Activated naive CD4-positive, alpha-beta T cell treated with anti-CD3 and anti-CD28 coated beads for 36 hours (primary cell): ENCODE data around the gene NEB. TPM values are rescaled to one million over a fixed set of nuclear protein-coding genes. Genes with fewer than 3 reads are reported as not detected.

Experiments
- CTCF ChIA-PET: fragments of 350-600 bp; sonication (Branson Sonifier 250); formaldehyde crosslinking; loops from one replicate; lab custom pipeline; 2021; ENCODE audit warnings: antibody characterized with exemption; lab: Charles Lee
- DNase-seq: peaks from one replicate; pipeline ENCODE4 v3.0.0-alpha.2; 2020
- H3K27ac Mint-ChIP-seq: one replicate; pipeline ENCODE4 v1.8.0; 2021; ENCODE audit warnings: mild to moderate bottlenecking, mixed read lengths
- H3K27me3 Mint-ChIP-seq: one replicate; pipeline ENCODE4 v1.8.0; 2021; ENCODE audit warnings: low read depth, mixed read lengths
- H3K36me3 Mint-ChIP-seq: one replicate; pipeline ENCODE4 v1.8.0; 2021; ENCODE audit warnings: low read depth, mixed read lengths
- H3K4me1 Mint-ChIP-seq: one replicate; pipeline ENCODE4 v1.8.0; 2021; ENCODE audit warnings: low read depth, mixed read lengths
- H3K4me3 Mint-ChIP-seq: one replicate; pipeline ENCODE4 v1.8.0; 2021; ENCODE audit warnings: mild to moderate bottlenecking, moderate library complexity, mixed read lengths
- H3K9me3 Mint-ChIP-seq: one replicate; pipeline ENCODE4 v1.8.0; 2021; ENCODE audit warnings: mixed read lengths
- intact Hi-C: fragments of 100-400 bp; cut with micrococcal nuclease; formaldehyde crosslinking; loops from one replicate; pipeline ENCODE4 v1.15.1; 2023
- total RNA-seq, 2 experiments: library from RNA; stranded (reverse); gene quantifications; one replicate each; pipeline ENCODE4 v1.2.3, GENCODE V29; 2021

Gene NEB
- total RNA-seq, 2 experiments from 2014 or later, result 0.14 to 0.22 TPM

- intact Hi-C loops, result no loop called here
- H3K4me1 Mint-ChIP-seq, result peaks cover 8% of the 10 kb centered on the region
- H3K4me3 Mint-ChIP-seq, result no peak overlapping the region
- peaks cover 9% of the 10 kb centered on the region for H3K36me3 Mint-ChIP-seq
- no peak overlapping the region for H3K27ac Mint-ChIP-seq
- H3K9me3 Mint-ChIP-seq, result no peaks in the 10 kb centered on the region
- CTCF ChIA-PET, result no interaction called here
- no peak for DNase-seq
- H3K27me3 Mint-ChIP-seq, result no peaks in the 10 kb centered on the region
These were observed 36.7 kb upstream of the NEB start for GRCh38 chr2:151770995-151771394.

- CTCF ChIA-PET, result no interaction called here
- Mint-ChIP-seq H3K4me1 (peaks cover 6% of the 10 kb centered on the region), H3K4me3 (no peak overlapping the region), H3K27ac (no peak overlapping the region), H3K9me3 (no peaks in the 10 kb centered on the region), H3K36me3 (peaks cover 6% of the 10 kb centered on the region), H3K27me3 (no peaks in the 10 kb centered on the region)
- intact Hi-C loops, result no loop called here
- DNase-seq, result no peak
These were observed 35.3 kb upstream of the NEB start for GRCh38 chr2:151769606-151770005.

- no peaks in the 10 kb centered on the region for H3K27me3 Mint-ChIP-seq
- H3K27ac Mint-ChIP-seq, result no peak overlapping the region
- H3K4me3 Mint-ChIP-seq, result no peak overlapping the region
- peaks cover 6% of the 10 kb centered on the region for H3K36me3 Mint-ChIP-seq
- CTCF ChIA-PET, result no interaction called here
- intact Hi-C loops, result no loop called here
- no peak for DNase-seq
- peaks cover 4% of the 10 kb centered on the region for H3K4me1 Mint-ChIP-seq
- H3K9me3 Mint-ChIP-seq, result no peaks in the 10 kb centered on the region
These were observed 33.3 kb upstream of the NEB start for GRCh38 chr2:151767536-151767935.

- intact Hi-C loops, result no loop called here
- H3K27me3 Mint-ChIP-seq, result no peaks in the 10 kb centered on the region
- H3K4me3 Mint-ChIP-seq, result no peak overlapping the region
- peak; percentile 52 for DNase-seq
- peaks cover 6% of the 10 kb centered on the region for H3K36me3 Mint-ChIP-seq
- H3K9me3 Mint-ChIP-seq, result no peaks in the 10 kb centered on the region
- CTCF ChIA-PET, result interaction anchor here (0.6 kb wide), 1 partner anchor 49 kb away, joined by 3 read pairs; no protein-coding TSS in a partner anchor
- H3K4me1 Mint-ChIP-seq, result peaks cover 4% of the 10 kb centered on the region
- no peak overlapping the region for H3K27ac Mint-ChIP-seq
These were observed 32.3 kb upstream of the NEB start for GRCh38 chr2:151766437-151767153.

- intact Hi-C loops, result no loop called here
- Mint-ChIP-seq H3K4me3 (no peak overlapping the region), H3K9me3 (no peaks in the 10 kb centered on the region), H3K27ac (no peak overlapping the region), H3K4me1 (peaks cover 4% of the 10 kb centered on the region), H3K36me3 (peaks cover 6% of the 10 kb centered on the region), H3K27me3 (no peaks in the 10 kb centered on the region)
- CTCF ChIA-PET, result interaction anchor here (0.7 kb wide), 1 partner anchor 9 kb away, joined by 3 read pairs; no protein-coding TSS in a partner anchor
- DNase-seq, result no peak
These were observed 31.6 kb upstream of the NEB start for GRCh38 chr2:151765760-151766410.

- no peak overlapping the region for H3K4me3 Mint-ChIP-seq
- H3K27ac Mint-ChIP-seq, result no peak overlapping the region
- intact Hi-C loops, result no loop called here
- no peaks in the 10 kb centered on the region for H3K9me3 Mint-ChIP-seq
- H3K27me3 Mint-ChIP-seq, result no peaks in the 10 kb centered on the region
- CTCF ChIA-PET, result interaction anchor here (0.6 kb wide), 1 partner anchor 283 kb away, joined by 4 read pairs; no protein-coding TSS in a partner anchor
- no peak for DNase-seq
- H3K36me3 Mint-ChIP-seq, result peaks cover 4% of the 10 kb centered on the region
- H3K4me1 Mint-ChIP-seq, result peaks cover 4% of the 10 kb centered on the region
These were observed 28.4 kb upstream of the NEB start for GRCh38 chr2:151762694-151763093.

GRCh38 chr2:151761687-151762086 lies 27.4 kb upstream of the NEB start:
- H3K36me3 Mint-ChIP-seq, result peaks cover 4% of the 10 kb centered on the region
- H3K4me1 Mint-ChIP-seq, result peaks cover 4% of the 10 kb centered on the region
- CTCF ChIA-PET, result no interaction called here
- no peak overlapping the region for H3K4me3 Mint-ChIP-seq
- H3K27ac Mint-ChIP-seq, result no peak overlapping the region
- no peaks in the 10 kb centered on the region for H3K9me3 Mint-ChIP-seq
- H3K27me3 Mint-ChIP-seq, result no peaks in the 10 kb centered on the region
- no peak for DNase-seq
- intact Hi-C loops, result no loop called here

- CTCF ChIA-PET, result no interaction called here
- peaks cover 1% of the 10 kb centered on the region for H3K36me3 Mint-ChIP-seq
- no peak overlapping the region for H3K4me3 Mint-ChIP-seq
- no peaks in the 10 kb centered on the region for H3K9me3 Mint-ChIP-seq
- no peak for DNase-seq
- intact Hi-C loops, result no loop called here
- no peak overlapping the region for H3K27ac Mint-ChIP-seq
- no peaks in the 10 kb centered on the region for H3K4me1 Mint-ChIP-seq
- no peaks in the 10 kb centered on the region for H3K27me3 Mint-ChIP-seq
These were observed 26.9 kb upstream of the NEB start for GRCh38 chr2:151761193-151761592.

GRCh38 chr2:151760139-151760650 lies 25.9 kb upstream of the NEB start:
- CTCF ChIA-PET, result no interaction called here
- Mint-ChIP-seq H3K36me3 (peaks cover 1% of the 10 kb centered on the region), H3K27me3 (no peaks in the 10 kb centered on the region), H3K27ac (no peak overlapping the region), H3K9me3 (no peaks in the 10 kb centered on the region), H3K4me1 (no peaks in the 10 kb centered on the region), H3K4me3 (no peak overlapping the region)
- intact Hi-C loops, result no loop called here
- no peak for DNase-seq

GRCh38 chr2:151758744-151759143 lies 24.5 kb upstream of the NEB start:
- H3K9me3 Mint-ChIP-seq, result no peaks in the 10 kb centered on the region
- H3K27me3 Mint-ChIP-seq, result no peaks in the 10 kb centered on the region
- CTCF ChIA-PET, result no interaction called here
- H3K36me3 Mint-ChIP-seq, result peaks cover 1% of the 10 kb centered on the region
- intact Hi-C loops, result no loop called here
- no peaks in the 10 kb centered on the region for H3K4me1 Mint-ChIP-seq
- DNase-seq, result no peak
- no peak overlapping the region for H3K27ac Mint-ChIP-seq
- H3K4me3 Mint-ChIP-seq, result no peak overlapping the region

GRCh38 chr2:151757861-151758260 lies 23.6 kb upstream of the NEB start:
- no peak overlapping the region for H3K4me3 Mint-ChIP-seq
- no peaks in the 10 kb centered on the region for H3K9me3 Mint-ChIP-seq
- no peak for DNase-seq
- peaks cover 1% of the 10 kb centered on the region for H3K36me3 Mint-ChIP-seq
- no peaks in the 10 kb centered on the region for H3K4me1 Mint-ChIP-seq
- CTCF ChIA-PET, result no interaction called here
- intact Hi-C loops, result no loop called here
- H3K27me3 Mint-ChIP-seq, result no peaks in the 10 kb centered on the region
- no peak overlapping the region for H3K27ac Mint-ChIP-seq

GRCh38 chr2:151756820-151757219 lies 22.5 kb upstream of the NEB start:
- Mint-ChIP-seq H3K27me3 (no peaks in the 10 kb centered on the region), H3K4me1 (no peaks in the 10 kb centered on the region), H3K36me3 (peaks cover 1% of the 10 kb centered on the region), H3K9me3 (no peaks in the 10 kb centered on the region), H3K27ac (no peak overlapping the region), H3K4me3 (no peak overlapping the region)
- intact Hi-C loops, result no loop called here
- no peak for DNase-seq
- CTCF ChIA-PET, result interaction anchor here (1.1 kb wide), 1 partner anchor 269 kb away, joined by 3 read pairs; no protein-coding TSS in a partner anchor
